SW480 (cell line): ENCODE data around the gene CTSE.

Experiments used
- DNase-seq: peaks from one replicate; pipeline ENCODE4 v3.0.0-alpha.2; 2016; ENCODE audit warnings: low spot score

The CTSE gene

DNA sequence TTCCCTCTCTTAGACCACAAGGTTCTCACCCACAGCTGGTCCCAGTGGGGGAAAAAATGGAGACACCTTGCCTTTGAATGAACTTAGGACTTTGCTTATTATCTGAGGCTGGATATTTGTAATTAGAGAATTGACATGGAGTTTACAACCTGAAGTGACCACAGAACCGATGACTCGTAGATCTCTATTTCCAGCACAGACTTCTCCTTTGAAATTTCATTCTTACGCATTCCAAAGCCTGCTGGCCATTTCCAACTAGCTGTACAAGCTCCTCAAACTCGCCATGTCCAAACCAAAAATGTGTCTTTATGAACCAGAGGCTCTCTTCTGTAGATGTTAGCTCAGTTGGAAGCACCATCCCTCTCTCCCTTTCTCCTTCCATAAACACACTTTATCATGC, 32.5 kb downstream of the CTSE start:
- DNase-seq: no peak

DNA sequence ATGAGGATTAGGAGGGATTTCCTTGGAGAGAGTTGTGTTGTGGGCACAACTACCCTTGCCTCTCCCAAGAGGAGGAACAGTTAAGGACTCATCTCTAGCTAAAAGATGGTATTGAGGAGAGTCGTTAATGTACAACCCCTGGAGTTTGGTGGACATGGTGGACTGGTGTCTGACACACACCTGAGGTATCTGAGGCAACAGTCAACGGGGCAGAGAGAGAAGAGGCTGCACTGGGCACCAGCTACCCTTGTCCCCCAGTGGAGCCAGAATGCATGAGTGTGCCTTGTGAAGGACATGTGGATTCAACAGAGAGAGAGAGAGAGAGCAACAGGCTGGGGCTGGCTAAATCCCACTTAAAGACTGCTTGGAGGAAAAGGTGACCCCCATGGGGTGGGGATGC, 33.5 kb downstream of the CTSE start:
- DNase-seq: no peak

DNA sequence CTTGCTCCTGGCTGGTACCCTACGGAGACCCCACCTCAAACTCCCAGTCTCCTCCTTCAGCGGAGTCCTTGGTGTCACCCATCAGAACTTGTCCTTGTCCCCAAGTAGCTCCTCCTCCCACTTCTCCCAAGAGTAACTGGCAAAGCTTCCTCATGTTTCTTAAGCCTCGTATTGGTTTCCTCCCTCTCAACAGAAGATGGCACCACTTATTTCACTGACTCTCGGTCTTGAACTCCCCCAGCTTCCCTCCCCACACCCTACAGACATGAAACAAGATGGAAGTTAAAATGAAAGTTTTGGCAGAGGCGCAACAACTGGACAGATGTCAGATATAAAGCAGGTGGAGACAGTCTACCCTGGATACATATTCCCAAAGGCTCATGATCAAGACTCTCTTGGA, 33.9 kb downstream of the CTSE start:
- DNase-seq: no peak

DNA sequence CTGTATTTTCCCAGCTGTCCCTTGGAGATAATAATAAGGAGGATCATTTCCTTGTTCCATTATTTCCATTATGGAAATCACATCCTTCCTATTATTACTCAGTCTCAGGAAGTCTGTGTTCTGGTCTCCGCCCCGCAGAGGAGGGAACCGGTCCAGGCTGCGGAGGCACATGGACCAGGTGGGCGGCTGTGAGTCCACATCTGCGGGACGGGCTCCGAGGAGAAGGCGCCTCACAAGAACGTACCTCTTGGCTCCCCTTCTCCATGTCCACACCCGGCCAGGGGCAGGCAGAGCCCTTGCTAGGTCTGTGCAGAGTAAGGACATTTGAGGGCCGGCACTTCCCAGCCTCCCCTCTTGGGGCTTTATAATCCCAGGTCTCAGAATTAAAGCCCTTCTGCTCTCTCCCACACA, 35.1 kb downstream of the CTSE start:
- no peak for DNase-seq

- DNase-seq: no peak
These were observed 36.8 kb downstream of the CTSE start for GRCh38 chr1:205986861-205987260.

DNA sequence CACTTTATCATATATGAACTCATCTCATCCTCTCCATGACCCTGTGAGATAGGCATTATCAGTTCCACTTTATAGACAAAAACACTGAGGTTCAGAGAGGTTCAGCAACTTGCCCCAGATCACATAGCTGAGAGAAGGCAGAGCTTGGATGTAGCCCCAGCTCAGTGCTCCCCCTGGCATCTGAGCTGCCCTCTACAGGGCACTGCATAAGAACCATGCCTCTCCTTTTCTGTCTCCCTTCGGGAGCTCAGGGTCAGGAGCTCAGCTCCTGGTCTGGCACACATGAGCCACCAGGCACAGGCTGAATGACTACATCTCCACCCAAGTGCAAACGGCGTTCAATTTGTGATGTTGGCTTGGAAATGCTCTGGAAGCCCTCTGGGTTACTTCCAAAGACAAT, 37.4 kb downstream of the CTSE start:
- DNase-seq: no peak

DNA sequence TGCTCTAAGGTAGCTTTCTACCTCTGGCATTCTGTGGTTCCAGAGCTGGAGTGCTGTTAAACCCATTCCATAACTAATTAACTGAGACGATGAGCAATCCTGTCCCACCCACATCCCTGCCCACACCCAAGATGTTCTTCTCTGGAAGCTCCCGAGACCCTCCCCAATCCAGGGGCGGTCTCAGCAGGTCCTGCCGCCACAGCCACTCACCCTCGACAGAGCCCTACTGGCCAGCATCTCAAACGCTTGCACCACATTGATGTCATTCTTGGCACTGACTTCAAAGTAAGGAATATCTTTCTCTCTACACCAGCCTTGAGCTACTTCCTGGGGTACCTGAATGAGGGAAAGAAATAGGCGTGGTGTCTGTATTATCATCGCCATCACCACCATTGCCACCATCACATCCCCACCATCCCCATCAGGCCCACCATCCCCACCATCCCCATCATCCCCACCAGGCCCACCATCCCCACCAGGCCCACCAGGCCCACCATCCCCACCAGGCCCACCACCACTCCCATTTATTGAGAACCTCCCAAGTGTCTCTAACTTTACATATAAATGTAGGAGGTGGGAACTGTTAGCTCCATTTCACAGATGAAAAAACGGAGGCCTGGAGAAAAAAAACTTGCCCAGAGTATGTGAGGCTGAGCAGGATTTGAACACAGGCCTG, 38.2 kb downstream of the CTSE start:
- peak; percentile 23 for DNase-seq

DNA sequence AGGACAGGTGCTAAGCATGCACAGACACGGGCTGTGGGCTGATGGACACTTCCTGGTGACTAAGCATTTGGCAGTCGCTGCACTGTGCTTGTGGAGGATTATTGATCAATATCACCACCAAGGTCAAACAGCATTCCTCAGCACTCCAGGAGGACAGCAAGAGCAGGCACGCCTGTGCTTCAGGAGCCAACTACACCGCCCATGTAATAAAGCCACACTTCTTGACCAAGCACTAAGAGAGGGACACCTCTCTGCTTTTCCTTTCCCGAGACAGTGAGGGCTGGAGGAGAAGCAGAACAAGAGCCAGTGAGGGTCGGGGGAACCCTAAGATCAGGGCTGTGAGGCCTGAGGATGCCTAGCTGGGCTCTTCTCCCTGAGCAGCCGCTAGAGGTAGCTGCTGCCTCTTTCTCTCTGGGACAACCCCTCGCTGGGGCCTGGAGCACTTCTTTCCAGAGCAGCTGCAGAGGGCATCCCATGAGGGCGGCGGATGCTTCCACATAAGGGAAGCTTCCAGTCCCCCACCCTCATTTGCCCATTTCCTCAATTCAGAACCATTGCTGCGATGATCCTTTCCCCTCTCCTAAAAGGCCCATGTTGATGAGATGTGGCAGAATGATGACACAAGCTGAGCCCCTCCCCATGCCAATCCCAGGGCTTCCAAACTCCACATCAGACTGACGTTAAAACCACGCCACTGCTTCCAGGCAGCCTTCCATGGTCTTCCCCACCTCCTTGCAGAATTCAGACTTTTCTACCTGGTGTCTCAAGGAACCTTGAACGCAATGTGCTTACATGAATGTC, 39.6 kb downstream of the CTSE start:
- peak; percentile 57 for DNase-seq

- DNase-seq: no peak
These were observed 42.4 kb downstream of the CTSE start for GRCh38 chr1:205981257-205981656.

DNA sequence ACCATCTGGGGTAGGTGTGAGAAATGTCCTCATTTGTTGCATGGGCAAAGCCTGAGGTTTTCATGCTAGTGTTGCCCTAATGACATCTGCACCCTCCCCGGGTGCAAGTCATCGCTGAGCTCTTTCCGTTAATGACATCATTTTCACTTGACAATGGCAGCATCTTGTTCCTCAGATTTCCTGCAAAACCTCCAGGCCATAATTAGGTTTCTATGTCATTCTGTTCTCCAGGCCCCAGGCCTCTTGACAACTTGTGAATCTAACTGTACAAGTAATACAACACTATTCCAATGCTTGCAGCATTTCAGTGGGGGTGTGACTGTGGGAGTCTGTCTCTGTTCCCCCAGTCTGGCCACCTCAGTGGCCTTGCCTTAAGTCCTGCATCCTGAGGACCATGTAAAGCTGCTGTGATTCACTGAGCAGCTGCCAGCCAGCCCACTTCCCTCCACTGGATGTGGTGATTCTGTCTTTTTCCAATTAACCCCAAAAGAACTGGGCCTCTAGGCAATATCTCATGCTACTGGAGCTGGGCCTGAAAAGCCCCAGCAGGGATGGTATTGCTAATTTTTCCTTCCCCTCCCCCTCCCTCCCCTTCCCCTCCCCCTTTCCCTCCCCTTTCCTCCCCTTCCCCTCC, 43.3 kb downstream of the CTSE start:
- no peak for DNase-seq

DNA sequence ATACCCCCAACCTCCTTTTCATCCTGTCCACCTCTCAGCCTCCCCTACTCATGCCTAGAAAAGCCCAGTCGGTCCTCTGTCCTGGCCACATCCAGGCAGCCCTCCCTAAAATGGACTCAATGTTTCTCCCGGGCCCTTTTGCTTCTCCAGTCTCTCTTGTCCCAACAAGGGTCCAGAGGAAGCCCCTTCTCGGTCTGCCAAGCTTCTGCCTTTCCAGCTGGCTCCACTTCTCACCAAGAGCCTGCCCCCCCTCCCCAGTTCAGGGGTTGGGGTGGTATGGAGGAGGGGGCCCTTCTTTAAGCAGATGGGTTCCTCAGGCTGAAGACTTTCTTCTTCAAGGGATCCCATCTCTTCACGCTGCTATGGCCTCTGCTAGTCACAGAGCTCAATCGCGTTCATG, 44.4 kb downstream of the CTSE start:
- DNase-seq: no peak

- DNase-seq: no peak
These were observed 45.0 kb downstream of the CTSE start for GRCh38 chr1:205978676-205979075.

DNA sequence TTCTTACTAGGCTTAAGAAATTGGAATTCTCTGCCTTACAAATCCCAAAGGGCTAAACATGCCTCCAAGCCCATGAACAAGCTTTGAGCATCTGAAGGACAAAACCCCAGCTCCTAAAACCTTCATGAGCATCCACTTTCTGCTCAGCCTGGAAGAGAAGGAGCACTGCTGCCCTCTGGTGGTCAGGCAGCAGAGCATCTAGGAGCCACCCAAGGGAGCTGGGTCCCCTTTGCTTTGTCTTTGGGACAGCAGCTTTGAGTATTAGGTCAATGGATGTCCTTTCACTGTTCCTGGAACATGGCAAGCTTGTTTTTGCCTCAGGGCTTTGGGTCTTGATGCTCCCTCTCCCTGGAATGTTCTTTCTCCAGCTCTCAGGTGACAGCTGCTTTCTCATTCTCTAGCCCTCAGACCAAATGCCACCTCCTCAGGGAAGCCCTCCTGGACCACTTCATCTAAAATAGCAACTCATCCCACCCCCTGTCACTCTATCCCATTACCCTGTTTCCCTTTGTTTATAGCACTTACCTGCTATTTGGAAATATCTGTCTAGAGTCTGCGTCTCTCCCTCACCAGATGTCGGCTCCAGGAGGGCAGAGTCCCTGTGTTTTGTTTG, 46.2 kb downstream of the CTSE start:
- DNase-seq: peak; percentile 79

GRCh38 chr1:205976708-205977401, 46.8 kb downstream of the CTSE start:
- DNase-seq: peak; percentile 23

DNA sequence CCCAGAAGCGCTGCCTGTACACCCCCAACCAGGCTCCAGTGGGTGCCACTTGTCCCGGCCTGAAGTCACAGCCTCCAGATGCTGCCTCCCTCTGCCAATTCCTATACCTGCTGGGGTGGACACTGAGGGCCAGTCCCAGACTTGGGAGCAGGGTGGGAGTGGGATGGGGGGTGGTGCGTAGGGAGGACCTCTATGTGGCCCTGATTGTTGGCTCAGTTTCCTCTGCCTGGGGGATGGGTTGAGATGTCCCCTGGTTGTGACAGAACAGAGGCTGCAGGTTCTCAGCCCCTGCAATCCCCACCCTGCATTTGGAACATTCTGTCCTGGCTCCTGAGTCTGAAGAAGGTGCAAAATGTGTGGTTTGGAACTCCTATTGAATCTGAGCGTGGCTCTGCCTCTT, 47.7 kb downstream of the CTSE start:
- no peak for DNase-seq

- no peak for DNase-seq
These were observed 48.2 kb downstream of the CTSE start for GRCh38 chr1:205975387-205975998.

DNA sequence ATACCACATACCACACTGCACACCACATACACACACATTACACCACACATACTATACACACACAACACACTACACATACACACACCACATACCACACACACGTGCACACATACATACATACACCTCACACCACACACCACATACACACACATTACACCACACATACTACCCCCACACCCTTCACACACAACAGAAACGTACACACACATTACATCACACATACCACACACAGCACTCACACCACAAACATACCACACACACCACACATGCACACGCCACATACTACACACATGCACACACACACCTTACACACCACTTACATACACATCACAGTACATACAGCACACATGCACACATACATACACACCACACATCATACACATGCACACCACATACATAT, 49.0 kb downstream of the CTSE start:
- no peak for DNase-seq

DNA sequence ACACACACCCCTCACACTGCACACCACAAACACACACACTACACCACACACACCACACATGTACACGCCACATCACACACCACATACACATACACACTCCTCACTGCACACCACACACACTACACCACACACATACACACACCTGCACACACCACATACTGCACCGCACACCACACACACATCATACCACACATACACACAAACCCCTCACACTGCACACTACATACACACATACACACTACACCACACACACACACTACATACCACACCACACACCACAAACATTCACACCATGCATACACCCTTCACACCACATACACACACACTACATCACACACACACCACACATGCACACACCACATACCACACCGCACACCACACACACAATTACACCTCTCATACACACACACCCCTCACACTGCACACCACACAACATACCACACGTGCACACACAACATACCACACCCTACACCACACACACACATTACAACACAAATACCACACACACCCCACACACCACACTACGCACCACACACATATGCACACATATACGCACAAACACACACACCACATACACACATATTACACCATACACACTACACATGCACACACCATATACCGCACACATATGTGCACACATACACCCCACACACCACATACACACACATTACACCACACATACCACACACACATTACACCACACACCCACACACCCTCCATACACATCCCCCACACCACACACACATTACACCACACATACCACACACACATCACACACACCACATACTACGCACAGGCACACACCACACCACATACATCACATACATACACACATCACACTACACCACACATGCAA, 50.1 kb downstream of the CTSE start:
- DNase-seq: no peak

DNA sequence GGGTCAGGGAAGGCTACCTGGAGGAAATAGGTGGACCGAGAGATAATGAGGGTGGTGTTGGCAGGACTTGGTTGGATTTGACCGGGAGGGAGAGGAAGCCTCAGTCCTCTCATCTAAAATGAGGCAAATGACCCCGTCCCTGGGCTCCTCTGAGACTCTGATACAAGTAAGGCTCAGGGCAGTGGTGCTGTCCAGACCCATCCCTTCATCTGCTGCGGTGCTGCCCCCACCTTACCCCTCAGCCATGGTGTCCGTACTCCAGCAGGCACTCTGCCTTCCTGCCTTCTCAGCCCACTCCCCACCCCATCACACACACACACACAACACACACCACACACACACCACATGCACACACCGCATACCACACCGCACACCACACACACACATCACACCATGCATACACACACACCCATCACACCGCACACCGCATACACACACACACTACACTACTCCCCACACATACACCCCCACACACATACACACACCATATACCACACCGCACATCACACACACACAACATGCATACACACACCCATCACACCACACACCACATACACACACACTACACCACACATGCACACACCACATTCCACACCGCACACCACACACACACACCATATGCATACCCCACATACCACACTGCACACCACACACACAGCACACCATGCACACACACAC, 51.1 kb downstream of the CTSE start:
- DNase-seq: no peak

- DNase-seq: no peak
These were observed 51.6 kb downstream of the CTSE start for GRCh38 chr1:205972081-205972480.
